GM19328 (cell line): Measurements from ENCODE around the gene ASPHD1.
"Not testable (repeated sequence)": the region's sequence is repeated elsewhere in the genome, so short reads cannot be mapped to it uniquely, and the experiment has no call there.

Source experiments
- ATAC-seq: cut with Tn5 transposase; IDR thresholded peaks from one replicate; pipeline ENCODE4 v1.9.1; 2021; ENCODE audit warnings: mild to moderate bottlenecking, moderate library complexity; ENCODE audit not compliant: unreplicated experiment

Gene ASPHD1

DNA sequence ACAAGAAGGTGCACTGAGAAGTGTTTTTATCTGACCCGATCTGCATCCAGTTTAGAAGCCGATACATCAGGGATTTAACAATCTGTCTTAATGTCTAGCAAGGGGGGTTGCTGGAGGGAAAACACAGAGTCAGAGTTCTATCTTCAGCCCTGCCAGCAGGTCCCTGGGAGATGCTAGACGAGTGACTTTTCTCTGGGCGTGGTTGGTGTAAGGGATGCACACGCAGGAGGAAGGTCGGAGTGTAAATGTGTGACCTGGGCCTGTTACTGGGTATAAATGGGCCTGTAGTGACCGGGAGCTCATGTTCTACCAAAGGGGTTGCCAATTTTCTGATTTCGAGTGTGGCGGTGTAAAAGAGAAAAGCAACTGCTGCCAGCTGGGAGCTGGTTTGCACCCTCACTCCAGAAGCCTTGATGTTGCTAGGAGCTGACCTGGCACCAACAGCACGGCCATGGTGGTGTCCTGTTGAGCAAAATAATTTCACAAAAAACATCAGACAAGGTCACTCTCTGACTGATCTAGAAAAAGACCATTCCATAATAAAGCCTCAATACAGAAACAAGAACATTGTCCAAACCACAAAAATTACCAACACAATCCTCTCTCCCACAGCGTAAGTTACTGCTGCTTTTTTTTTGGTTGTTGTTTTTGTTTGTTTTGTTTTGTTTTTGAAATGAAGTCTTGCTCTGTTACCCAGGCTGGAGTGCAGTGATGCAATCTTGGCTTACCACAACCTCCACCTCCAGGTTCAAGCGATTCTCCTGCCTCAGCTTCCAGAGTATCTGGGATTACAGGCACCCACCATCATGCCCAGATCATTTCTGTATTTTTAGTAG lies 27.0 kb downstream of the ASPHD1 start:
- ATAC-seq = no peak

DNA sequence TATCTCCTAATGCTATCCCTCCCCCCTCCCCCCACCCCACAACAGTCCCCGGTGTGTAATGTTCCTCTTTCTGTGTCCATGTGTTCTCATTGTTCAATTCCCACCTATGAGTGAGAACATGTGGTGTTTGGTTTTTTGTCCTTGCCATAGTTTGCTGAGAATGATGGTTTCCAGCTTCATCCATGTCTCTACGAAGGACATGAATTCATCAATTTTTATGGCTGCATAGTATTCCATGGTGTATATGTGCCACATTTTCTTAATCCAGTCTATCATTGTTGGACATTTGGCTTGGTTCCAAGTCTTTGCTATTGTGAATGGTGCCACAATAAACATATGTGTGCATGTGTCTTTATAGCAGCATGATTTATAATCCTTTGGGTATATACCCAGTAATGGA lies 31.5 kb downstream of the ASPHD1 start:
- not testable (repeated sequence) for ATAC-seq

DNA sequence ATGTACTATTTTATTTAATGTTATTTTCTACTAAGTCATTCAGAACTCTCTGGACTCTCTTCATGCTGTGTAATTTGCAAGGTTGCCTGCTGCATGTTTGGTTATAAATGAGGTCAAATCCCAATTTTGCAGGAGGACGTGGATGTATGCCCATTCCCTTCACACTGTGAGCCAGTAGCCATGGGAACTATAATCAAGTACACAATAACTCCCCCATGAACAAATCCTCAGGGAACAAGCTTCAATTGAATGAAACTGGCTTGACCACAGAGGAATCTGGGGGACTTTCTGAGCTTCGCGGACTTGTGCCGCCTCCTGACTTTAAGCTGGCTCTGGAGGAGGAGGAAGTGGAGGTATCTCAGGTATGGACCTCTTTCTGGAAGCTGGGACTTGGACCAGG lies 40.4 kb downstream of the ASPHD1 start:
- no peak for ATAC-seq

DNA sequence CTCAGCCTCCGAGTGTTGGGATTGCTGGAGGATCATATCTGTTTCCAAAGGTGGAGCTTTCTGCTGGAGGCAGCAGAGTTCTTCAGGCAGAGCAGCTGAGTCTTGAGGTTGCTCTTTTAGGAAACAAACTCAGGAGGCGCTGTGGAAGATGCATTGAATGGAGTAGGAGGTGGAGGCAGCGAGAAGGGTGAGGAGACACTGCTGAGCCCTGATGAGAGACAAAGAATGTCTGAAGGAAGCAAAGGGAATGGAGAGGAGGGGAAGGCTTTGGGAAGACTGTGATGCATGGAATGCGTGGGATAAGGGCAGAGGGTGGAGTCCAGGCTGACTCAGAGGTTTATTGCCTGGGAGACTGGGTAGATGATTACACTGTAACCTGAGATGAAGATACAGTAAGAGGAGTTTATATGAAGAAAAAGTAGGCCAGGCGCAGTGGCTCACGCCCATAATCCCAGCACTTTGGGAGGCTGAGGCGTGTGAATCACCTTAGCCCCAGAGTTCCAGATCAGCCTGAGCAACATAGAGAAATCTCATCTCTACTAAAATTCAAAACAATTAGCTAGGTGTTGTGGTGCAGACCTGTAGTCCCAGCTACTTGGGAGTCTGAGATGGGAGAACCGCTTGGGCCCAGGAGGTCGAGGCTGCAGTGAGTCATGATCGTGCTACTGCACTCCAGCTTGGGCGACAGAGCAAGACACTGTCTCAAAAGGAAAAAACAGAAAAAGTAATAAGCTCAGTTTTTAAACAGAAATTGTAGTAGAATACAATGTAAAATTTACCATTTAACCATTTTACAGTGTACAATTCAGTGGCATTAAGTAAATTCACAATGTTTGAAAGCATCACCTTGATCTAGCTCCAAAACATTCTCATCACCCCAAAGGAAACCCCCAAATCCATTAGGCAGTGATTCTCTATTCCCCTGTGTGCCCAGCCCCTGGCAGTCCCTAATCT lies 43.8 kb downstream of the ASPHD1 start:
- no peak for ATAC-seq

DNA sequence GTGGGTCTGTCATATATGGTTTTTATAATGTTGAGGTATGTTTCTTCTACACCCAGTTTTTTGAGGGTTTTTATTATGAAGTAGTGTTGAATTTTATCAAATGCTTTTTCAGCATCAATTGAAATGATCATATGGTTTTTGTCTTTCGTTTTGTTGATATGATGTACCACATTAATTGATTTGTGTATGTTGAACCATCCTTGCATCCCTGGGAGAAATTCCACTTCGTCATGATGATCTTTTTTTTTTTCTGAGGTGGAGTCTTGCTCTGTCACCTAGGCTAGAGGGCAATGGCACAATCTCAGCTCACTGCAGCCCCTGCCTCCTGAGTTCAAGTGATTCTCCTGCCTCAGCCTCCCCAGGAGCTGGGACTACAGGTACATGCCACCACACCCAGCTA lies 47.6 kb downstream of the ASPHD1 start:
- ATAC-seq = no peak

DNA sequence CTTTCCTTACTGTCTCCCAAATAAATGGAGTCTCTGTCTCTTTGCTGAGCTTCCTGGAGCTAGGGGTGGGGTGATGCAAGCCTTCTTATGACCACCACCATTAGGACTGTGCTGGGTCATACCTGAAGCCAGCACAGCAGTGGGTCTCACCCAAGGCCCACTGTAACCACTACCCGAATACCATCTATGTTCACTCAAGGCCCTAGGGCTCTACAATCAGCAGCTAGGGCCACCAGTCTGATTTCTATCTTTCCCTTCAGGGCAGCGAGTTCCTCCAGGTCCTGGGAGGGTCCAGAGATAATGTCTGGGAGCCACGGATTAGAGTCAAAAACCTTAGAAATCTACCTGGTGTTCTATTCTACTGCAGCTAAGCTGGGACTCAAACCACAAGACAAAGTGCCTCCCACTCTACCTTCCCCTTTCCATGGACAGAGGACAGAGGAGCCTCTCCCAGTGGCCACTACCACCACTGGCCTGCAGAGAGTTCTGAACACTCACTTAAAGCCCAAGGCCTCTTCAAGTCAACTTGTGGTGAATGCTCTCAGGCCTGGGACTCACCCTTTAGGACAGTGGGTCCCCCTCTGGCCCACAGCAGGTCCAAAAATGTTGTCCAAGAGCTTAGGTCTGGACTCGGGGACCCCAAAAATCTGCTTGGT lies 50.6 kb downstream of the ASPHD1 start:
- ATAC-seq = no peak

DNA sequence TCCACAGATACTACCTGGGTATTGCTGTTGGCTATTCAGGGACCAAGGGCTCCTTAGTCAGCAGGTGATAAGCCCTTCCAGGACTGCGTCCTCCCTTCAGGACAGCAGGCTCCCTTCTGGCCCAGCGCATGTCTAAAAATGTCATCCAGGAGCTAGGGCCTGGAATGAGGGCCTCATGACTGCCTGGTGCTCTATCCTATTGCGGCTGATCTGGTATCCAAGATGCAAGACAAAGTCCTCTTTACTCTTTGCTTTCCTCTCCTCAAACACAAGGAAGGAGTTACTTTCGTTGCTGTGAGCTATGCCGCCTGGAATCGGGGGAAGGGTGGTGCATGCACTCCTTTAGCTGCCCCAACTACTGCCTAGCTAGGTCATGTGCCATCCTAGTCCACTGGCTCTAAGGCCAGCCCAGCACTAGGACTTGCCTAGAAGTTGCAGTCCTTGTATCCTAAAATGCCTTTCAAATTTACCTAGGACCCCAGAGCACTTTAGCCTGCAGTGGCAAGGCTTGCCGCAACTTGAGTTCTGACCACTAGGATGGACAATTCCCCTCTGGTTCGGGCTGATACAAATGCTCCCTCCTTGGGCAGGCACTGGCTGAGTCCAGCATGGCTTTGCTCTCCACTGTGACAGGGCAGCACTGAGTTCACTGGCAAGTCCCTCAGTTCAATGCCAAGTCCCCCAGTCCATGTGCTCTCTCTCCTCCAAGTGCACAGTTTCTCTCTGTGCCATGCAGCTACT lies 51.5 kb downstream of the ASPHD1 start:
- ATAC-seq = no peak
